Rectal smooth muscle tissue (tissue), 1 donor: ENCODE results near the gene OPN1MW2.
"Not testable (repeated sequence)": the region's sequence is repeated elsewhere in the genome, so short reads cannot be mapped to it uniquely, and the experiment has no call there.

Experiments used
- H3K27ac ChIP-seq: one replicate; pipeline ENCODE4 v1.7.0; 2013; ENCODE audit warnings: low read depth, low read length, inconsistent platforms
- H3K27me3 ChIP-seq: one replicate; pipeline ENCODE4 v1.7.0; 2013; ENCODE audit warnings: low read length; ENCODE audit not compliant: control insufficient read depth, insufficient read depth
- H3K36me3 ChIP-seq: one replicate; pipeline ENCODE4 v1.7.0; 2013; ENCODE audit warnings: low read length; ENCODE audit not compliant: control insufficient read depth, insufficient read depth
- H3K4me1 ChIP-seq: one replicate; pipeline ENCODE4 v1.7.0; 2013; ENCODE audit warnings: low read length; ENCODE audit not compliant: control insufficient read depth, insufficient read depth
- H3K4me3 ChIP-seq: one replicate; pipeline ENCODE4 v1.7.0; 2013; ENCODE audit warnings: low read length
- H3K9ac ChIP-seq: one replicate; pipeline ENCODE4 v1.7.0; 2013; ENCODE audit warnings: low read length

Gene OPN1MW2

GRCh38 chrX:154231443-154231842 lies 11.9 kb downstream of the OPN1MW2 start:
- H3K4me3 ChIP-seq, H3K27ac ChIP-seq, H3K9ac ChIP-seq, H3K36me3 ChIP-seq, H3K4me1 ChIP-seq, H3K27me3 ChIP-seq: not testable (repeated sequence)

- not testable (repeated sequence) for H3K9ac ChIP-seq, H3K27me3 ChIP-seq, H3K4me1 ChIP-seq, H3K4me3 ChIP-seq, H3K27ac ChIP-seq, H3K36me3 ChIP-seq
Observed at GRCh38 chrX:154233620-154234019, 14.1 kb downstream of the OPN1MW2 start.

- H3K4me3 ChIP-seq, H3K27ac ChIP-seq, H3K9ac ChIP-seq, H3K36me3 ChIP-seq, H3K27me3 ChIP-seq, H3K4me1 ChIP-seq: not testable (repeated sequence)
Observed at GRCh38 chrX:154238939-154239559, 19.5 kb downstream of the OPN1MW2 start.

- not testable (repeated sequence) for H3K4me1 ChIP-seq, H3K4me3 ChIP-seq, H3K27ac ChIP-seq, H3K27me3 ChIP-seq, H3K36me3 ChIP-seq, H3K9ac ChIP-seq
Observed at GRCh38 chrX:154239982-154240503, 20.5 kb downstream of the OPN1MW2 start.

- H3K36me3 ChIP-seq, H3K27me3 ChIP-seq, H3K4me3 ChIP-seq, H3K9ac ChIP-seq, H3K27ac ChIP-seq, H3K4me1 ChIP-seq: not testable (repeated sequence)
Observed at GRCh38 chrX:154247377-154248045, 28.0 kb downstream of the OPN1MW2 start.

DNA sequence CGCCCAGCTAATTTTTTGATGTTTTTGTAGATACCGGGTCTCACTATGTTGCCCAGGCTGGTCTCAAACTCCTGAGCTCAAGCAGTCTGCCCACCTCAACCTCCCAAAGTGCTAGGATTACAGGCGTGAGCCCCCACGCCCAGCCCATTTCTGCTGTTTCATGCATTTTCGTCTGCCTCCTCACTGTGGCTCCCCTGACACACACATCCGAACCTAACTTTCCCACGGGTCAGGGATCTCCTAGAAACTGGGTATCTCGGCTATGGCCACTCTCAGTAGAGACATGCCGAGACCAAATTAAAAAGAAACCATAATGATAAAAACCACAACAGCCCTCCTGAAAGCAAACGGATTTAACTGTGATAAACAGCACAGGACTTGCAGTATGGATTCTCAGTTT lies 28.5 kb downstream of the OPN1MW2 start:
- H3K4me1 ChIP-seq, H3K36me3 ChIP-seq, H3K9ac ChIP-seq, H3K4me3 ChIP-seq, H3K27me3 ChIP-seq, H3K27ac ChIP-seq: not testable (repeated sequence)

GRCh38 chrX:154257282-154257681 lies 37.7 kb downstream of the OPN1MW2 start, which contains the start of gene OPN1MW3:
OPN1MW3 (plus strand) TSS chrX:154257582; CDS start chrX:154257620, 38 bp downstream.
- not testable (repeated sequence) for H3K27me3 ChIP-seq, H3K4me3 ChIP-seq, H3K36me3 ChIP-seq, H3K9ac ChIP-seq, H3K27ac ChIP-seq, H3K4me1 ChIP-seq

DNA sequence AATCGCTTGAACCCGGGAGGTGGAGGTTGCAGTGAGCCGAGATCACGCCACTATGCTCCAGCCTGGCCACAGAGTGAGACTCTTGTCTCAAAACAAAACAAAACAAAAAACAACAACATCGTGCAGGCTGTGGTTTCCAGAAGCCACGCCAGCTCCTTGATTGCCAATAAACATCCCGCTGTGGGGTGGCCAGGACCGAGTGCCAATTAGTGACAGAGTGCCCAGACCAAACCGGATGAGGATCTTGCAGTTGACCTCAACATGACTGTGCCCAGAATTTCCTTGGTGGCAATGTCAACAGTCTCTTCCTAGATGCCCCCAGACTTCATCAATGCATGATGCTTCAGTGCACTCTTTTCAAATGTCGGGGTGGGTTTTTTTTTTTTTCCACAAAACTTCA lies 39.2 kb downstream of the OPN1MW2 start:
- H3K27ac ChIP-seq, H3K9ac ChIP-seq, H3K36me3 ChIP-seq, H3K4me1 ChIP-seq, H3K4me3 ChIP-seq, H3K27me3 ChIP-seq: not testable (repeated sequence)

GRCh38 chrX:154263072-154263471 lies 43.5 kb downstream of the OPN1MW2 start:
- not testable (repeated sequence) for H3K9ac ChIP-seq, H3K27me3 ChIP-seq, H3K27ac ChIP-seq, H3K4me1 ChIP-seq, H3K36me3 ChIP-seq, H3K4me3 ChIP-seq

DNA sequence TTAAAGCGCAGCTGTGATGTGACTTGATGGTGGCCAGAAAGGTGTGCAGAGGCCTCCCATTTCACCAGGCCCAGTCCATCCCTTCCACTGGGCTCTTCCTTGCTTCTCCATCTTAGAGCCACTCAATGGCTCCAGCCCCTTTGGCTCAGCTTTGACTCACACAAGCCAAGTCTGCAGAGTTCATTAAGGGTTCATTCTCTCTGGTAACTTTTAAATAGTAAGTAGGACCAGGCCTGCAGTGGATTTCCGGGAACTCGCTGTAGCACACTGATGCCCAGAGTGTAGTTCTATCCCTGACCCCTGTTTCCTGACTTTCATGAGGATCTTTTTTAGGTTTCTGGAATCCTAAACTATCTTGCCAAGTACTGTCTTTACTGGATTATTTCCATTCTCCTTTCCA lies 49.7 kb downstream of the OPN1MW2 start:
- H3K27me3 ChIP-seq, H3K36me3 ChIP-seq, H3K4me1 ChIP-seq, H3K9ac ChIP-seq, H3K4me3 ChIP-seq, H3K27ac ChIP-seq: not testable (repeated sequence)
